GM18867 (cell line): Measurements from ENCODE around the gene PLD3.
A peak's percentile ranks its signal among the peaks of the same experiment; 100 is the strongest.

Source experiments
- ATAC-seq: cut with Tn5 transposase; IDR thresholded peaks from one replicate; pipeline ENCODE4 v1.9.1; 2021; ENCODE audit warnings: mild to moderate bottlenecking, moderate library complexity; ENCODE audit not compliant: unreplicated experiment

The PLD3 gene

DNA sequence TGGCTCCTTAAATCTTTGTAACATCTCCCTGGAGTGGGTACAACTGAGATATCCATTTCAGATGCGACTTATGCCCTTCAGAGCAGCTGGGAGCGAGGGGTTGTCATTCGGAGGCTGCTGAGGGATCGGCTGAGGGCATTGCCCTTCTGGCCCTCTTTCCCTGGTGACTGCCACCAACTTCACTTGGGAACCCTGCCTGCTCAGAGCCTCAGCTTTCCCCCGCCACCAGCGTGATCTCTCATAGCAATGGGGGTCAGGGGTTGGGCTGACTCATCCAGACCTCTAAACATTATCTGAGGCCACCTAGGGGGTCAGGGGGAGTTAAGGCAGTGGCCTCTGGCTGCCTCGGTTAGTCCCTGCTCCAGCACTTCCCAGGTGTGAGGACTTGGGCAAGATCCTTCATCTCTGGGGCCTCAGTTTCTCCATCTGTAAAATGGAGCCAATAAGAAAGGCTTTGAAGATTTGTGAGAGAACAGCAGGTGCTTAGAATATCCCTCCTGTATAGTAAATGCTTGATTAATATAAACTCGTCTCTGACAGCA lies 63.5 kb downstream of the PLD3 start:
- no peak for ATAC-seq

DNA sequence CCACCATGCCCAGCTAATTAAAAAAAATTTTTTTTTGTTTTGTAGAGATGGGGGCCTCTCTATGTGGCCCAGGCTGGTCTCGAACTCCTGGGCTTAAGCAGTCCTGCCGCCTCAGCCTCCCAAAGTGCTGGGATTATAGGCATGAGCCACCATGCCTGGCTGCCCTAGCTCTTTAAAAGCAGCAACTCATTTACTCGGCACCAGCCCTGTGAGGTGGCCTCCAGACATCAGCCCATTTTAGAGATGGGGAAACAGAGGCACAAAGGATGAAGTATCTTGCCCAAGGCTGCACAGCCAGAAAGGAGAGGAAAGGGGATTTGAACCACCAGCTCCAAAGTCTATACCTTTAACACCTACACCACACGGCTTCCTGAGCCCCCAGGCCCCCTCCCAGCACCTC lies 64.4 kb downstream of the PLD3 start:
- no peak for ATAC-seq

DNA sequence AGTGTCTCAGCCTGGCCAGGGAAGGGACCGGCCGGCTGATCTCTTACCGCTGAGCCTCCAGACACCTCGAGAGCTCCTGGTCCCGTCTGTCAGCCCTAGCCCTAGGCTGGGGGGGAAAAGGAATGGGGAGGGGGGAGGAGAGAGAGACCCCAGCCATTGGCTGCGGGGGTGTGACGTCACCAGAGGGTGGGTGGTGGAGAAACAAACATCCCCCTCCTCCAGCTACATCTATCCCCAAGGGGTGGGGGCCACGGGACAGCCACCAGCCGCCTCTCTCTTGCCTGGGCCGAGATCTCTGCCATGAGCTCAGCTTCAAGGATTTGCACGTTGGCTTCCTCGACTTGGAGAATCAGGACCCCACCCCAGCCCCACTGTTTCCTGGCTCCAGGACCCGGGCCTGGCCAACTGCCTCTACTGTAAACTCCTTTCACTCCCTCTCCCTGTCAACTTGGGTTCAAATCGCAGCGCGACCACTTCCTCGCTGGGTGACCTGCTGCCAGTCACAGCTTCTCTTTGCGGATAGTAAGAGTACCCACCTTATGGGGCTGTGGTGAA lies 64.9 kb downstream of the PLD3 start, which contains the start of gene PRX:
TSS of gene PRX (minus strand) at position 88 of the 555 bp plus-strand sequence. CDS start 5,446 bp downstream, outside the sequence.
- ATAC-seq: no peak

DNA sequence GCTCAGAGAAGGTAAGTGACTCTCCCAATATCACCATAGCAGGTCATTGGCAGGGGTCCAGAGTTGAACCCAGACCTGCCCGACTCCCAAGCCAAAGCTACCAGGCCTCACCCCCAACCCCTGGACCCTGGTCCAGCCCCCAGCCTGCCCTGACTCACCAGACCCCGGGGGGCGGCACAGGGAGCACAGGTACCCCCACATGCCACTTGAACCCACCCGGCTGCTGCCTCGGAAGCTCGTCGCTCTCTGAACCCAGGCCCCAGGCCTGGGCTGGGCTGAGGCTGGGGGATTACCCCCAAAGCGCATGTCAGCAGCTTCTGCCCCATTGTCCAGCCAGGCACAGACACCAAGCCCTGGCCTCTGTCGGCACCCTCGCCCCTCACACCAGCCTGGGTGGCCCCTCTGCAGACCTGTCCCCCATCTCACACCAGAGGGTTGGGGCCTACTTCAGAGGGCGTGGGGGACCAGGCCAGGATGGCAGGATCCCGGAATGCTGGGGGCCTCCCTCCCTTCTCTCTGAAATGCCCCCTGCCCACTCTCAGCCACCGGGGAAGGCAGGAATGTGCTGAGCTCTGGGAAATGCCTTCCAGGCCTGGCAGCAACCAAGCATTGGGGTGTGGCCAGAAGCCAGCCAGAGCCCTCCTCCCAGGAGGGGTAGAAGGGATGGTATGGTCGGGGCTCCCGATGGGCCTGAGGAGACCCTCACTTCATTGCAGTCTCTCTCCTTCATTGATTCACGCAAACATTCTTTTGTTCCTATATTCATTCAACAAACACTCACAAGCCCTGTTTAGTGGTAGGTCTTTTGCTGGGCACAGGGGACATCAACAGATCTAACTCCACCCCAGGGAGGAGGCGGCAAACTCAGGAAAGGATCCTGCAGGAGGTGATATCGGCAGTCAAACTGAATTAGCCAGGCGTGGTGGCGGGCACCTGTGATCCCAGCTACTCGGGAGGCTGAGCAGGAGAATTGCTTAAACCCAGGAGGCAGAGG lies 66.3 kb downstream of the PLD3 start:
- ATAC-seq: no peak

DNA sequence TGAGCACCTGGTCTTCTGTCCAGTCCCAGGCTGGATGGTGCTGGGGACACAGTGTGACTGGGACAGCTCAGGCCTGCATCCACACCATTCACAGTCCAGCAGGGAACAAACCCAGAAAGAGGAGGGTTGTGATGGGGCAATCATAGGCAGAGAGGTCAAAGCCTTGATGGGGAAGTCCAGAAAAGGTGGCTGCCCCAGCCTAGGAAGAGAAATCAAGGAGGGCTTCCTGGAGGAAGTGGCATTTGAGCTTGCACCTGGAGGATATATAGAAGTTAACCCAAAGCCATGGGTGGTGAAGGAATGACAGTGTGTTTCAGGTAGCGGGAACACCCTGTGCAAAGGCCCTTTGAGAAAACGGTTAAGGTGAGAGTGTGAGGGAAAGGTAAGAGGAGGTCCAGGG lies 67.3 kb downstream of the PLD3 start:
- no peak for ATAC-seq

DNA sequence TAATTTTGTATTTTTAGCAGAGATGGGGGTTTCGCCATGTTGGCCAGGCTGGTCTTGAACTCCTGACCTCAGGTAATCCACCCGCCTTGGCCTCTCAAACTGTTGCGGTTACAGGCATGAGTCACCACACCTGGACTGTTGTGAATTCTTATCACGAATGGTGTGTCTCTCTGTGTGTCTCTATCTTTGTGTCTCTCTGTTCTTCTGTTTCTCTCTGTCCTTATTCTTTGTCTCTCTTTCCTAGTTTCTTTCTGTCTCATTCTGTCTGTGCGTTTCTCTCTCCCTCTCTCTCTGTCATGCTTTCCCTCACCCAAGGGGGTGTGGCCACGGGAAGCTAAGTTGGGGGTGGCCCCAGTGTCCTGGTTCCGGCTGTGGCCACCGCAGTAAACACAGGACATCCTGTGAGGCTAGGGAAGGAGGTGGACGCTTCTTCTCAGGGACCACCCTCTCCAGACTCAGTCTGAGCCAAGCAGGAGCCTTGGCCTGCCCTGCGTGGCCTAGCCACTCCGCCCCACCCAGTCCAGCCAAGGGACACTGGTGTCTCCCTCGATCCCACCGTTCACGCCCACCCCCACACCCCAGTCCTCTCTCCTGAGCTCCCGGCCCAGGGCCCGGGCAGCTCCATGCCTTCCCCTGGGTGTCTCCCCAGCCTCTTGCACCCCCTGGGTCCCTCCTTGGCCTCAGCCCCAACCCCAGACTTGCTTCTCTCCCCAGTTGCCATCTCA lies 68.6 kb downstream of the PLD3 start:
- ATAC-seq: no peak

DNA sequence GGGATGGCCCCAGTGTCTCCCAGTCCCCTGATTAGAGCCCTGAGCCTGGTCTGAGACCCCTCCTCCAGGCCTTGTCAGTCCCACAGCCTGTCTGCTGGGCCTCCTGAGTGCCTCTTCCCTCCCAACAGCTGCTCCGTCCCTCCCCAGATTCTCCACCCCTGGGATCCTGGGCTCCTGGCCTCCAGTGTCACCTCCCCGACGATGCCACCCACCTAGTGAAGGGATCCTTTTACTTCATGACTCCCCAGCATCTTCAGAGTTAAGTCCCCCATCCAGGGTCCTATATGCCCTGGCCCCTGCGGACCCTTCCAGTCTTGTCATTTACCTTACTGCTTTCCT lies 69.1 kb downstream of the PLD3 start:
- ATAC-seq: no peak

DNA sequence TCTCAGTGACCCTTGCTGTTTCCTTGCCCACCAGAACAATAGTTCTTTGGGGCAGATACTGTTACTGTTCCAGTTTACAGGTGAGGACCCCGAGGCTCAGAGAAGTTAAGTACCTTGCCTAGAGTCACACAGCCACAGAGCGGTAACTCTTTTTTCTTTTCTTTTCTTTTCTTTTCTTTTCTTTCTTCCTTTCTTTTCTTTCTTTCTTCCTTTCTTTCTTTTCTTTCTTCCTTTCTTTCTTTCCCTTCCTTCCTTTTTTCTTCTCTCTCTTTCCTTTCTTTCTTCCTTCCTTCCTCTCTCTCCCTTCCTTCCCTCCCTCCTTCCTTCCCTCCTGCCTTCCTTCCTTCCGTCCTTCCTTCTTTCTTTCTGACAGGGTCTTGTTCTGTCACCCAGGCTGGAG lies 69.5 kb downstream of the PLD3 start:
- ATAC-seq: no peak

DNA sequence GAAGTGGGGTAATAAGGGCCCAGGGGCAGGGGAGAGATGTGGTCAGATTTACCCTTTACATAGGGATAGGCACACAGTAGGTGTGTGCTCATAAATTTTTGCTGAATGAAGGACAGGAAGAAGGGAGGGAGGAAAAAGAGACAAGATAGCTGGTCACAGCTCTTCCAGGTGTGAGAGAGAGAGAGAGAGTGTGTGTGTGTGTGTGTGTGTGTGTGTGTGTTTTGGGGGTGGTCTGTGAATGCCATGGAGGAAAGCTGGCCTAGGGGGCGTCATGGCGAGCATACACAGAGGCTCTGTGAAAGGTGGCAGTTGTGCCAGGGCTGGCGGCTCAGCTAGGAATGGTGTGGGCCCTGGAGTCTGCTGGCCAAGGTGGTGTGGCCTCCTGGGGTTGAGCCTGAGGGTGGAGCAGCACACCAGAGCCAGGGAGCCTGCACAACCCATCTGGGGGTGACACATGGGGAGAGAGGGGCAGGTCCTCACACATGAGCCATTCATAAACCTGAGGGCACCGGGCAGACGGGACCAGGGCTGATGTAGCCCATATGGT lies 70.6 kb downstream of the PLD3 start:
- ATAC-seq: no peak

DNA sequence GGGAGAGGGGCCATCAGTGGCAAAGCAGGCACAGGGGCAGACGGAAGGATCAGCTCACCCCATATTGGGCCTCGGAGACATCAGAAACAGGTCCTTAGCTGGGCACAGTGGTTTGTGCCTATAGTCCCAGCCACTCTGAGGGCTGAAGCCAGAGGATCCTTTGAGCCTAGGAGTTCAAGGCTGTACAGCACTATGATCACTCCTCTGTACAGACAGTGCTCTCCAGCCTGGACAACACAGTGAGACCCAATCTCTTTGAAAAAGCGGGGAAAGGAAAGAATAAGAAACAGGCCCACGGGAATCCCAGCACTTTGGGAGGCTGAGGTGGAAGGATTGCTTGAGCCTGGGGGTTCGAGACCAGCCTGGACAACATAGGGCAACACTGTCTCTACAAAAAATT lies 71.3 kb downstream of the PLD3 start:
- ATAC-seq: no peak

DNA sequence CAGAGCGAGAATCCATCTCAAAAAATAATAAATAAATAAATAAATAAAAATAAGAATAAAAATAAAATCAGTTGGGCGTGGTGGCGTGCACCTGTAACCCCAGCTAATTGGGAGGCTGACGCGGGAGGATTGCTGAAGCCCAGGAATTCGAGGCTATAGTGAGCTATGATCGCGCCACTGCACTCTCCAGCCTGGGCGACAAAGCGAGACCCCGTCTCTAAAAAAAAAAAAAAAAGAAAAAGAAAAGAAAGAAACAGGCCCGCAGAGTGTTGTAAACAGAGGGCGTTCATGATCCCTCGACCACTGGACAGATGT lies 71.9 kb downstream of the PLD3 start:
- no peak for ATAC-seq

DNA sequence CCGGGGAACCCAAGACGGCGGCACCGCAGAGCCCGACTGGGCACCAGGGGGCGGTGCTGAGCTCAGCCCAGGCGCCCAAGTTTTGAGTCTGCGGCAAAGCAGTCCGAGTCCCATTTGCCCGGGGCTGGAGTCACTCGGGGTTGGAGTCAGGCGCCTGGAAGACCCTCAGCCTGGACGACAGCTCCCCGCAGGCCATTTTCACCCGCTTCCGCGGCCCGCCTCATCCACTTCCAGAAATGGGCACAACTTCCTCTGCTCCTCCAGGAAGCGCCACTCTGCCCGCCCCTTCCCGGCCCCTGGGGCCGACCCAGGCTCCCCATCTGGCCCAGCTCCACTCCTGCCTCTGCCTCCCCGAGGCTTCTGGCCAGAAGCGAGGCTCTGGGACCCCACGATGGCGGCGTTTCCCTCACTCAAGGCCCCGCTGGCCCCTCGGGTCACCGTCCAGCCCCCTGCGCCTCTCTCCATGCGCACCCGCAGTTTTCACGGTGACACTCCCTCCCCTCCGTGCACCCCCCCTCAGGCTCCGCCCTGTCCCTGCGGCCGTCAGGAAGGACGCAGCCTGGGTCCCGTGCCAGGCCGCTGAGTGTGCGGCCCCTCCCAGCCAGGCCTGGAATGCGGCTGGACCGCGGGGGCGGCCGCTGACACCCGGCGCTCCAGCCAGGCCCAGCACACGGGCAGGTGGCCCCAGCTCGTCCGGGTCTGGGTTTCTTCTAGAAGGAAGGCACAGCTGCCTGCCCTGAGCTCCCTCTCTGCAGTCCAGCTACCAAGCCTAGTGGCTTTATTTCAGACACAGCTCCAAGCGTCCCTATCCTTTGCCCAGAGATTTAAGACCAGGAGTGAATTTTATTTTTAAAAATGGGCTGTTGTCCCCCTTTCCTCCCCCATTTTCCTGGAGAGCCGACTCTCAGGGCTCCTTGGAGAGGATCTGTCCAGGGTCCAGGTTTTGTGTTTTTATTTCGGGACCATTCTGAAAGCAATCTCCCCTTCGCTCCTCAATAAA lies 72.6 kb downstream of the PLD3 start:
- peak; percentile 32 for ATAC-seq

DNA sequence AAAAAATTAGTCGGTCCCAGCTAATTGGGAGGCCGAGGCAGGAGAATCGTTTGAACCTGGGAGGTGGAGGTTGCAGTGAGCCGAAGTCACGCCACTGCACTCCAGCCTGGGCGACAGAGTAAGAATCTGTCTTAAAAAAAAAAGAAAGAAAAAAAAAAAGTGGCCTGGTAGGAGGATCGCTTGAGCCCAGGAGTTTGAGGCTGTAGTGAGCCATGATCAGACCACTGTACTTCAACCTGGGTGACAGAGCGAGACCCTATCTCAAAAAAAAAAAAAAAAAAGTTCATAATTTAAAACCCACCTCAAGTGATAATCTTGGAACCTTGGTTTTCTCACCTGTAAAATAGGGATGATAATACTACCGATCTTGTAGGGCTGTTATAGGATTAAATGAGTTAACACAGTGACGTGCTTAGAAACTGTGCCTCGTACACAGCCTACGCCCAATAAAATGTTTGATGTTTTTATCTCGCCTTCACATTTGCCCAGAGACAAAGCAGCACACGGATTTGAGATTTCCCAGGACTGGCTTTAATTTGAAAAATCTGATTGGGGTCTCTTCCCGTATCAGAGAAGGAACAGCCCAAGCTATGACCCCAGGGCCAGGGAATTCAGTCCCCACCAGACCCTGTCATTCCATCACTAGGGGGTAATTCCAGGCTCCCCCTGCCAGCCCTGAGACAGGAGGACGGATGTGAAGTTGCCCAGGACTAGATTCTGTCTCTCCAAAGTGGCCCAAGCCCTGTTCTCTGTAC lies 73.7 kb downstream of the PLD3 start:
- ATAC-seq: no peak

DNA sequence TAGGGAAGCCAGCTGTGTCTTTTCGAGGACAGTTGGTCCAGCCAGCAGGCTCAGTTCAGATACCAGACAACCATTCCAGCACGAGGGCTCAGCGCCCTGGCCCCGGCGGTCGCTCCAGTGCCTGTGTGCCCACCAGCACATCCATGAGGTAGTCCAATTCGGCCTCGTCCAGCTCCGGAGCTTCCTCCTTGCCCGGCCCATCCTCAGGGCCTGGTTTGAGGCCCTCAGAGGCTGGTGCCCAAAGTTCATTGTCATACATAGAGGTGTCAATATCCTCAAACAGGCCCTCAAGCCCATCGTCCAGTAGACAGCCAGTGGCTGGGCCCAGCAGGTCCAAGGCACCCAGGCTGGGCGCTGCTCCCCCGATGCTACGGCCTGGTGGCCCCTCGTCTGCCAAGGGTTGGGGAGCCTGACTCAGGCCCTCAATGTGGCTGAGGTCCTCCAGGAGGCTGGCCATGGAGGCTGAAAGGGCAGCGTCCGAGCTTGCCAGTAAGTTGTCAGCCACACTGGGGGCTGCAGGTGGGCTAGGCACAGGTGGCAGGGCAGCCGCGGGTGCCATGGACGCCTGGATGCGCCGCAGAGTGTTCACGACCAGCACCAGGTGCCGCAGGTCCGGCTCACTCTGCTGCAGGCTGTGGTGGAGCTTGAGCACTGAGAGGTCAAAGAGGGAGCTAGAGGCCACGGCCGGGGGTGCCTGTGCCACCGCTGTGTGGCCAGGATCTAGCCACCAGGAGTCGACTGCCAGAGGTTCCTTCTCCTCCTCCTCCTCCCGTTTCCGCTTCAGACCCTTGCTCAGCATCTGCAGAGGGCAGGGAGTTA lies 74.5 kb downstream of the PLD3 start:
- no peak for ATAC-seq

DNA sequence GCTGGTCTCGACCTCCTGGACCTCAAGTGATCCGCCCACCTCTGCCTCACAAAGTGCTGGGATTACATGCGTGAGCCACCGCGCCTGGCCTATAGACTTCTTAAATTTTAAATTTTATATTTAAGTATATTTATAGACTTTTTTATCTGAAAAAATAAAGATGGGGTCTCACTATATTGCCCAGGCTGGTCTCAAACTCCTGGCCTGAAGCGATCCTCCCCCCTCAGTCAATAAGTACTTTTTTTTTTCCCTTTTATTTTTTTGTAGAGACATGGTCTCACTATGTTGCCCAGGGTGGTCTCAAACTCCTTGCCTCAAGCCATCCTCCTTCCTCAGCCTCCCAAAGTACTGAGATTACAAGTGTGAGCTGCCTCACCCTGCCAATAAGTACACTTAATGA lies 75.4 kb downstream of the PLD3 start:
- ATAC-seq: no peak

DNA sequence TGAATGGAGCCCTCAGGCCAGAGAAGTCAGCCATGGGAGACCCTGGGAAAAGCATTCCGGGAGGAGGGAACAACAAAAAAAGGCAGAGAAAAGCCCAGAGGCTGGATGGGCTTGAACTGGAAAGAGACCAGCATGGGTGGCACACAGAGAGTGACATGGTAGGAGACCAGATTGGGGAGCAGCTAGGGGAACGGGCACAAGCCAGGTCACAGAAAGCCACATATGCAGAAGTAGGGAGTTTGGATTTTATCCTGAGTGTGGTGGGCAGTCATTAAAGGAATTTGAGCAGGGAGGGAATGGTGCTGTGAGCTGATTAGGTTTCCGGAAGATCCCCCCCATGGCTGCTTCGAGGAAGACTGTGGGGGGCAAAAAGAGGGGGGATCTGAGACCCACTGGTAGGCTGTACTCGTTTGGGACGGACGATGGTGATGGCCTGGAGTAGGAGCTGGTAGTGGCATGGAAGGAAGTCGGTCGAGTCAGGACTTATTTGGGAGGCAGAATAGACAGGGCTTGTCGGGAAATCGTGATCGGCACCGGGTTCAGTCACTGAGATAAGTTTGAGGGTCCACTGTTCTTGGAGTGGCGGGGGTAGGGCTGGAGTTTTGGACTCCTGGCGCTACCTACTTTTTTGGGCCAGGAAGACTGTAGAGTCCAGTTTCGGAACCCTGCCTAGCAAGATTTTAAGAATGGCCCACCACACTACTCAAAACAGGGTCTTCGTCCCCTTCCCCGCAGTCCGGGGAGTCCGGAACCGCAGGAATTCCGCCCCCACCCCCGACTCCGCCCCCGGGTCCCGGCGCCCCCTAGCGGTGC lies 76.3 kb downstream of the PLD3 start:
- ATAC-seq: no peak

DNA sequence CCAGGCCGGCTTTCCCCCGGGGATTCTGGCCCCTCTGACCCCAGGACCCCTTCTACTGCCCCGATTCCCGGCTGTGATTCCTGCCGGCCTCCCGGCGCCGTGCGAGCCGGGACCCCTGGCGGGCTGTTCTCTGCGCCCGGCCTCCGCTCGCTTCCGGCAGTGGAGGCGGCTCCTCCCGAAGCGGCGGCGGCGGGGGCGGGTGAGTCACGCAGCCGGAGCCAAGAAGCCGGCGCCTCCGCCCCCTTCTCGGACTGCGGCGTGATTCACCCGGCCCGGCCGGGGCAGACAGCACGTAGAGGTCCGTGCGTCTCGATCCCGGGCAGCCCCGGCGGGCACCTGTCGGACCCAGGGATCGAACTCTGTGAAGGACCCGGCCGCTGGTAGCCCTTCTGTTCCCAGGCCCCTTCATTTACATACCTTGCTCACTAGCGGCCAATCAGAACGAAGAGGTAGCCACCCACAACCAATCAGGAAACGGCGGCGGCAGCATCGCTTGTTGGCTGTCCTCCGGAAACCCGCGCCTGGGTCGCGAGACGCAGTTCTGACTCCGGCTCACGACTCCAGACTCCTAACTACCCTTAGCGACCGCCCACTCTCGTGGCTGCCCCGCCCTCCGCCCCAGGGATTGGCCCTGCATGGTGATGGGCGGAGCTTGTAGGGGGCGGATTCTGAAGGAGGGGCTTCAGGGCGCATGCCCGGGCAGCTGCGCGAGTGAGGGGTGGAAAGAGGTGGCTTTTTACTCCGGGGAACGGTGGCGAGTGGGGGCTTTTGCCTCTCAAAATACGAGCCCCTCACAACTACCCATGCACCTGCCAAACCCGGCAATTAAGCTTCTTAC lies 77.2 kb downstream of the PLD3 start, which contains the start of gene SERTAD1:
TSS of gene SERTAD1 (minus strand) at position 543 of the 838 bp plus-strand sequence. CDS start 2,446 bp downstream, outside the sequence.
- ATAC-seq: peak; percentile 82
